Esophagus muscularis mucosa (tissue), 4 donors: ENCODE data around the gene CPT1A.
"Not testable (repeated sequence)": the region's sequence is repeated elsewhere in the genome, so short reads cannot be mapped to it uniquely, and the experiment has no call there.

Source experiments
- CTCF ChIP-seq, 3 experiments: fragments of 200-600 bp in 2 of 3; fragments of 450-650 bp in 1 of 3; sonication (generic) in 2 of 3; IDR thresholded peaks; one replicate each; pipeline ENCODE4 v1.5.1; 2017 to 2019; ENCODE audit warnings: antibody characterized with exemption in 3 of 3, mild to moderate bottlenecking in 2 of 3, moderate library complexity in 1 of 3
- EP300 ChIP-seq: sonication (generic); formaldehyde crosslinking; IDR thresholded peaks from one replicate; pipeline ENCODE4 v1.6.1; 2017; ENCODE audit warnings: antibody characterized with exemption
- POLR2A ChIP-seq: fragments of 450-650 bp; IDR thresholded peaks from one replicate; pipeline ENCODE4 v1.6.1; 2017; ENCODE audit warnings: antibody characterized with exemption, moderate library complexity, mild to moderate bottlenecking, low read depth
- POLR2AphosphoS5 ChIP-seq, 2 donors: sonication (generic); formaldehyde crosslinking; IDR thresholded peaks; one replicate each; pipeline ENCODE4 v1.6.1; 2017; ENCODE audit warnings: antibody characterized with exemption in 2 of 2

- not testable (repeated sequence) for TF ChIP-seq CTCF (IDR thresholded peaks at IDR 0.05); POLR2A; POLR2AphosphoS5 (IDR thresholded peaks at IDR 0.05); EP300
Observed at GRCh38 chr11:68884827-68885226, 43.1 kb upstream of the CPT1A start.
